ENCODE measurements around the gene C19orf85. TPM values are rescaled to one million over a fixed set of nuclear protein-coding genes. Genes with fewer than 3 reads are reported as not detected.

The C19orf85 gene
- total RNA-seq, result not detected in 2 replicates

DNA sequence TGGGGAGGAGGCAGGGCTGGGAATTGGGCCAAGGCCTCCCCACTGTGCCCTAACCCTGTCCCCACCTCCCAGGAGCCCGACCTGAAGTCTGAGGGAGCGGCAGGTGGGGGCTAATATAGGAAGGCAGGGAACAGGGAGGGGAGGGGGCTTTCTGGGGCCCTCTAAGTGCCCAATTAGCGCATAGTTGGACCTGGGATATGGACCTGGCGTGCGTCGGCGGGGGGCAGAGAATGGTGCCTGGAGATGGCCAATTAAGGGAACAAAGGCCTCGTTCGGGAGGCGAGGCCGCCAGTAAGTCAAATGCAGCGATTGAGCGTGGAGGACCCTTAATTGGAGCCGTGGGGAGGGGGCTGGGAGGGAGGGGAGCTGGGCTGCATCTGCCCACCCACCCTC is at the start of gene C19orf85:
Gene C19orf85 (minus strand): TSS at position 90 of the 393 bp plus-strand sequence. CDS start 197 bp downstream, outside the sequence.

DNA sequence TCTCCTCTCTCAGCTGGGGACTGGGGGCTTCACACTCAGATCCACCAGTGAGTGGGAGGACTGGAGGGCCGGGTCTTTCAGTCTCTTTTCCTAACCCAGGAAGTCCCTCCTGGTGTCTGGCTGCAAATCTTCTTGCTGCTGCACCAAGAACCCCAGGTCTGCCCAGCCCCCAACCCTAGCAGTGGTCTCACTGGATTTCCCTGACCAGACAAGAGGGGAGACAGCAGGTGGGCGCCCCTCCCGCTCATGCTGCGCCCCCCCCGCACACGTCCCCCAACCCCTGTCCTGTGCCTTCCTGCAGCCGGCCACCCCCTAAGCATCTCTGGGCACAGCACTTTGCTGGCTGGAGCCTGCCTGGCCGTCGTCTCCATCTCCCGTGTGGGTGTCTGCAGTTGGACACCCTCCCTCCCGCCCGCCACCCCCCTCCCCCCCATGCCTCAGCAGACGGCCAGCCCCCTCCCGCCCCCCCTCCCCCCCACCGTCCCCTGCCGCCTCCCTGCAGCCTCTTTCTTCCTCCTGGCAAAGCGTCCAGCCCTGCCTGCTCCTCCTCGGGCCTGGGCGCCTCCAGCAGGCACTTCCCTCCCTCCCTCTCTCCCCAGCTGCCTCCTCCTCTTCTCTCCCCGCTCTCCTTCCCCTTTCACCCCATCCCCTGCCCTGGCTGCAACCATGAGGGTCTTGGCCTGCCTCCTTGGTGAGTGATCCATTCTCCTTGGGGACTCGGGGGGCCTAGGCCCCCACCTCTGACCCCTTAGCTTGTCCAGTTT is 23.6 kb upstream of the C19orf85 start, which contains the start of gene SSC5D:
Gene SSC5D (plus strand): TSS at position 513 of the 764 bp plus-strand sequence. CDS start 154 bp downstream, at position 667.

DNA sequence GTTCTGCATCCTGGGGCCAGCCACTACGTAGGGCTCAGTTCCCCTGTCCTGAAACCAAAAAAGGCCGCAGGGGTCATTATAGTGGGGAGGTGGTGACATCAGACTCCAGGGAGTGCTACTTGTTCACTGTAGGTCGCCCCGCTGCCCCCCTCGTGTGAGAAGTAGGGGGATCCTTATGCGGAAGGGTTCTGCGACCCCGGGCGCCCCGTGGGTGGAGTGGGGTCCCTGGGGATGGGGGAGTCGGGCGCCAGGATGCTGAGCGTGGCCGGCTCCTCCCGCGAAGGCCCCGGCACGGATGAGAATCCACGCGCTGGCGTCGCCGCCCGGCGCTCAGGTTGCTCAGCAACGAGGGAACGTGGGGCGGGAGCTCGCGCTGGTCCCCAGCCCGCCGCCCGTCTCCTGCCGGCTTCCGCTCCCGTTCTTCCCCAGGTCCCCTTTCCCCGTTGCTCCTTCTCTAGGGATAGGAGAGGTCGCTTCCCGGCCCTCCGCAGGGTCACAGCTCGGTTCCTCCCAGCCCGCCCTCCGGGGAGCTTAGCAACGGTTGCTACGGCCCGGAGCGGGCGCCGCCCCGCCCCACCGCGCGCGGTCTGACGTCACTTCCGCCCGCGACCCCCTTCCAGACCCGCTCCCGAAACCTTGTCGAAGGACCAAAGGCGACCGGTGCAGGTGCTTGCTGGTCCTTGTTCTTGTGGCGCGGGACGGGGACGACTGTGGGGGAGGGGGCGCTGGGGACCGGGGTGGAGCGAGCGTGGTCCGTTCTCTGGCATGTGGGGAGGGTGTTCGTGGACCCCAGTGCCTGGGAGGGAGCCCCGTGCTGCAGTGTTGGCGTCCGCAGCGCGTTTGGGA is 20.3 kb upstream of the C19orf85 start, which contains the start of gene NAT14:
Gene NAT14 (plus strand): TSS at position 596 of the 846 bp plus-strand sequence. CDS start 521 bp downstream, outside the sequence.

DNA sequence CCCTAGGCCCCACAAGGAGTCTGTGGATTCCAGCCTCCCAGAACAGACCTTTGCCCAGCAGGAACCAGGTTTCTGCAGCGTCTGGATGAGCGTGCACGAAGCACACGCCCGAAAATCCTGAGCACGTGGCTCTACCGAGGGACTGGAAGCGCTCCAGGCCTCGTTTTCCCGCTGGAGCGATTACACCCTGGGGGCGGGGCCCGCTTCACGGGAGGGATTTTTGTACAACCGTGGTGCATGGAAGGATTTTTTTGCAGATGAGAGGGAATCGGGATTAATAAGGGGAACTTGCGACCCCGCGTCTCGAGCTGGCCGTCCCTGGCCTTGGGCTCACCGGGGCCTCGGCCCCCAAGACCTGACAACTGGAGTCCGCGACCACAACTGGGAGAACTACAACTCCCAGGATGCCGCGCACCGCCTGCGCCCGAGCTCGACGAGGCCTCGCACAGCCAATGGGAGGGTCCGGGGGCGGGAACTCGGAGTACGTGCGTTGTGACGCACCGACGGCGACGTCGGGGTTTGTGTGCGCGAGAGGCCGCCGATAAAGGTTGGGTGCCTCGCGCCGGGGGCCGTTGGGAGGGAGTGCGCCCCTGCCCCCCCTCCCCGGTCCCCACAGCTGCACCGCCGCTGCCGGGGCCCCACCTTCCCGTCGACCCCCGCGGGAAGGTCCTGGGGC is 11.7 kb upstream of the C19orf85 start, which contains the start of gene ZNF628:
Gene ZNF628 (plus strand): TSS at position 518 of the 676 bp plus-strand sequence. CDS start 3,294 bp downstream, outside the sequence.

DNA sequence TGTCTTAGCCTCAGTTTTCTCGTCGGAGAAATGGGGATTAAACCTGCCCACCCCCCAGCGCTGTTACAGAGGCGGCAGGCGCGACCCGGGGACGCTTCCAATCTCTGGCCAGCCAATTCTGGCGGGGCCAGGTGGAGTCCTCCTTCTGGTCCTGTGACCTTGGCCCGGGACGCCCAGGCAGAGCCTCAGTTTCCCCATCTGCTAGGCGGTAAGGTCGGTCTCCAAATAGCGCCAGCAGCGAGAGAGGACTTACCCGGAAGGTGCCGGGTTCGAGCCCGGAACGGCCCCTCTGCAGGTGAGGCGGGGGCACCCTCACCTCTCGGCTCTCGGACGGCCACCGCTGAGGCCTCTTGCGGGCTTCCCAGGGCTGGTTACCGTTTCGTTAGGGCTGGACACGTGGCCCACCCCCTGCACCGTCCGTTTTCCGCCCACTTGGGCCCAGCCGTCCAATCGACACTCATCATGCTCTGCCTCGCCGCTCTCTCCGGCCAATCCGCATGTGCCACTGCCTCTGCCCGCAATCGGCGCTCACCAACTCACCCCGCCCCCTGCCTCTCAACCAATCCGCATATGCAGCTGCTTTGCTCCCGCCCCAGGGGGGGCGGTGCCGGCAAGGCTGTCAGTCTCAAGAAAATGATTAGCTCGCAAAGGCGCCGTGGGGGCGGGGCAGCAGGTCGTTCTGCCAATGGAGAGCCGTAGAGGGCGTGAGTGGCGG is 3.1 kb downstream of the C19orf85 start, which contains the start of gene ISOC2:
Gene ISOC2 (minus strand): TSS at position 384 of the 715 bp plus-strand sequence. CDS start 5,156 bp downstream, outside the sequence.

DNA sequence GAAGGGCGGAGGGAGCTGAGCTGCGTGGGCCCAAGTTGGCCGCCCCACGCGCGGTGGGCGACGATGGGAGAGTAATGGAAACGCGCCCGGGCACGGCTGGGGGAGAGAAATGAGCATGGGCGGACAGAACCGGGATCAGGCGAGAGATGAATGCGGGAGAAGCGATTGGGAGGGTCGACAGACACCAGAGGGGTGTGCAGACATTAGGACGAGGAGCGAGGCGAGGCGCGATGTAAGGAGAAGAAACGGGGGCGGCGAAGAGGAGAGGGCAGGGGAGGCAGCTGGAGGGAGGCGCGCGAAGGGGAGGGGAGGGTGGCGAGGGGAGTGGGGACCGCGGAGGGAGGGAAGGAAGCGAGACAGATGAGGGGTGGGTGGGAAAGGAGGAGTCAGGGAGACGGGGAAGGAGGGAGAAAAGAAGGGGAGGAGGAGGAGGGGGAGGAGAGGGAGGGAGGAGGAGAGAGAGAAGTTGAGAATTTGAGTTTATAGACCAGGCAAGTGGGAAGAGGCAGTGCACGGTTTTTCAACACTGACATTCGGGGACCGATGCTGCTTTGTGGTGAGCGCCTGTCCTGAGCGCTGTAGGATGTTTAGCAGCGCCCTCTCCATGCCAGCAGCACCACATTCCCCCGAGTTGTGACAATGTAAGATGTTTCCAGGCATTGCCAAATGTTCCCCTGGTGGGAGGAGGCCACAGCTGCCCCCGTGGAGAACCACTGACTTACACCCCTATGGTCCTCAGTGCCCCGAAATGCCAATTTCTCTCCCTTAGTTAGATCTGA is 21.3 kb downstream of the C19orf85 start, which contains the start of gene SHISA7:
Gene SHISA7 (minus strand): TSS at position 256 of the 779 bp plus-strand sequence. CDS start 437 bp downstream, outside the sequence.

Other genes with a start within 250 kb of the C19orf85 start
- 1.6 and 3.6 TPM in 2 replicates for gene TMEM86B, start 236.0 kb downstream of the C19orf85 start, total RNA-seq
- gene PPP6R1, start 205.7 kb downstream of the C19orf85 start, total RNA-seq, result 42.9 and 47.7 TPM in 2 replicates
- 23.4 and 28.8 TPM in 2 replicates for gene HSPBP1, start 184.6 kb downstream of the C19orf85 start, total RNA-seq
- 4.9 and 5.1 TPM in 2 replicates for gene BRSK1, start 180.8 kb downstream of the C19orf85 start, total RNA-seq
- not detected in 2 replicates for gene TMEM150B, start 139.4 kb downstream of the C19orf85 start, total RNA-seq
- gene KMT5C, start 124.9 kb downstream of the C19orf85 start, total RNA-seq, result 6.5 and 8.0 TPM in 2 replicates
- gene COX6B2, start 110.0 kb downstream of the C19orf85 start, total RNA-seq, result not detected in 2 replicates
- not detected in 2 replicates for gene GARIN5B, start 101.5 kb downstream of the C19orf85 start, total RNA-seq
- 1.8 and 3.9 TPM in 2 replicates for gene IL11, start 94.3 kb downstream of the C19orf85 start, total RNA-seq
- not detected in 2 replicates for gene TMEM190, start 87.9 kb downstream of the C19orf85 start, total RNA-seq
- 0.16 TPM in 1 of 2 replicates, not detected in the other for gene TMEM238, start 80.5 kb downstream of the C19orf85 start, total RNA-seq
- gene RPL28, start 78.8 kb downstream of the C19orf85 start, total RNA-seq, result 184 and 254 TPM in 2 replicates
- gene UBE2S, start 57.0 kb downstream of the C19orf85 start, total RNA-seq, result 26.6 and 29.0 TPM in 2 replicates
- gene SHISA7, start 21.5 kb downstream of the C19orf85 start, total RNA-seq, result not detected in 2 replicates
- gene ISOC2, start 3.1 kb downstream of the C19orf85 start, total RNA-seq, result 80.3 and 91.3 TPM in 2 replicates
- gene ZNF628, start 11.9 kb upstream of the C19orf85 start, total RNA-seq, result 3.2 and 4.9 TPM in 2 replicates
- gene NAT14, start 20.4 kb upstream of the C19orf85 start, total RNA-seq, result 14.1 and 14.5 TPM in 2 replicates
- gene SSC5D, start 23.7 kb upstream of the C19orf85 start, total RNA-seq, result 48.0 and 60.0 TPM in 2 replicates
- 0.16 TPM in 1 of 2 replicates, not detected in the other for gene SBK2, start 72.4 kb upstream of the C19orf85 start, total RNA-seq
- 0.12 and 0.81 TPM in 2 replicates for gene SBK3, start 80.8 kb upstream of the C19orf85 start, total RNA-seq
- gene ZNF579, start 116.1 kb upstream of the C19orf85 start, total RNA-seq, result 8.9 and 9.4 TPM in 2 replicates
- 3.9 and 7.3 TPM in 2 replicates for gene FIZ1, start 134.8 kb upstream of the C19orf85 start, total RNA-seq
- gene ZNF524, start 135.5 kb upstream of the C19orf85 start, total RNA-seq, result 10.2 and 10.4 TPM in 2 replicates
- gene ZNF865, start 140.9 kb upstream of the C19orf85 start, total RNA-seq, result 1.7 and 2.4 TPM in 2 replicates
- gene ZNF784, start 159.8 kb upstream of the C19orf85 start, total RNA-seq, result 7.0 and 8.5 TPM in 2 replicates
- gene ZNF580, start 176.3 kb upstream of the C19orf85 start, total RNA-seq, result 7.0 and 8.6 TPM in 2 replicates
- gene ZNF581, start 178.9 kb upstream of the C19orf85 start, total RNA-seq, result 19.3 and 22.2 TPM in 2 replicates
- gene CCDC106, start 183.5 kb upstream of the C19orf85 start, total RNA-seq, result 11.8 and 13.3 TPM in 2 replicates
- 84.6 and 96.1 TPM in 2 replicates for gene U2AF2, start 190.3 kb upstream of the C19orf85 start, total RNA-seq
- 79.2 and 93.9 TPM in 2 replicates for gene EPN1, start 210.5 kb upstream of the C19orf85 start, total RNA-seq

All from hair follicle dermal papilla cell (primary cell).